ENCODE results near the gene EML6. TPM values are rescaled to one million over a fixed set of nuclear protein-coding genes. Genes with fewer than 3 reads are reported as not detected.

EML6 gene
- total and polyA plus RNA-seq, 4 donors: 0.94 to 5.1 (median 2.0) TPM

- TF ChIP-seq, protein P1, sequence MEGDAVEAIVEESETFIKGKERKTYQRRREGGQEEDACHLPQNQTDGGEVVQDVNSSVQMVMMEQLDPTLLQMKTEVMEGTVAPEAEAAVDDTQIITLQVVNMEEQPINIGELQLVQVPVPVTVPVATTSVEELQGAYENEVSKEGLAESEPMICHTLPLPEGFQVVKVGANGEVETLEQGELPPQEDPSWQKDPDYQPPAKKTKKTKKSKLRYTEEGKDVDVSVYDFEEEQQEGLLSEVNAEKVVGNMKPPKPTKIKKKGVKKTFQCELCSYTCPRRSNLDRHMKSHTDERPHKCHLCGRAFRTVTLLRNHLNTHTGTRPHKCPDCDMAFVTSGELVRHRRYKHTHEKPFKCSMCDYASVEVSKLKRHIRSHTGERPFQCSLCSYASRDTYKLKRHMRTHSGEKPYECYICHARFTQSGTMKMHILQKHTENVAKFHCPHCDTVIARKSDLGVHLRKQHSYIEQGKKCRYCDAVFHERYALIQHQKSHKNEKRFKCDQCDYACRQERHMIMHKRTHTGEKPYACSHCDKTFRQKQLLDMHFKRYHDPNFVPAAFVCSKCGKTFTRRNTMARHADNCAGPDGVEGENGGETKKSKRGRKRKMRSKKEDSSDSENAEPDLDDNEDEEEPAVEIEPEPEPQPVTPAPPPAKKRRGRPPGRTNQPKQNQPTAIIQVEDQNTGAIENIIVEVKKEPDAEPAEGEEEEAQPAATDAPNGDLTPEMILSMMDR (IDR thresholded peaks at IDR 0.05; ENCODE audit: control extremely low read depth, extremely low read depth): no peak
- ATAC-seq (ENCODE audit: insufficient read depth, low FRiP score) (no peak), DNase-seq (no peak)
- Histone ChIP-seq H3K36me3 (ENCODE audit: control insufficient read depth in 4 of 4, insufficient read depth in 4 of 4, low read length in 4 of 4) (no peaks in the 10 kb centered on the region), H3K4me3 (no peak overlapping the region), H3K27ac (ENCODE audit: low read depth in 1 of 2, low read length in 1 of 2) (no peak overlapping the region), H3K9ac (ENCODE audit: insufficient read depth in 1 of 2, low read length in 2 of 2) (no peak overlapping the region), H3K27me3 (ENCODE audit: control insufficient read depth in 3 of 3, insufficient read depth in 3 of 3, low read length in 2 of 3) (no peaks in the 10 kb centered on the region), H3K9me3 (ENCODE audit: control insufficient read depth in 4 of 4, insufficient read depth in 3 of 4, low read length in 3 of 4) (peaks cover 0 to 8% (median 0%) of the 10 kb centered on the region in 4 donors), H3K4me1 (ENCODE audit: control insufficient read depth in 5 of 5, insufficient read depth in 5 of 5, low read length in 5 of 5) (no peaks in the 10 kb centered on the region)
- 91 to 93% methylated on average over 3 of the region's 3 CpGs for WGBS, 2 donors
Measured at GRCh38 chr2:54773233-54773632, 49.8 kb downstream of the EML6 start.

DNA sequence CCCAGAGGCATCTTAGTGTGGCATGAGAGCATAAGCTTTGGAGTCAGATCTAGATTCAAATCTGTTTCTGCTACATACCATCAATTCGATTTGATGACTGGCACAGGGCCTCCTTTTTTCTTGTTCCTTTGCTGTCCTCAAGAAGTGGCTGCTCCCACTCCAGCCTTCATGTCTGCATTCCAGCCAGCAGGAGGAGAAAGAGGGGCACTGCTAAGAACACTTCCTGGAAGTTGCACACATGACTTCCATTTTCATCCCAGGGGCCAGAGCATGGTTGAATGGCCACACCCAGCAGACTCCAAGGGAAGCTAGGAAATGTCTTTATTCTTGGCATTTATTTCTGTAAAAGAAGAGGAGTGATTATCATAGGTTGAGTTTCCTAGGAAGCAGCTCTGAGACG is 50.4 kb downstream of the EML6 start:
- TF ChIP-seq, protein P1 (IDR thresholded peaks at IDR 0.05; ENCODE audit: control extremely low read depth, extremely low read depth): no peak
- Histone ChIP-seq H3K9ac (ENCODE audit: insufficient read depth in 1 of 2, low read length in 2 of 2) (no peak overlapping the region), H3K9me3 (ENCODE audit: control insufficient read depth in 4 of 4, insufficient read depth in 3 of 4, low read length in 3 of 4) (peaks cover 0 to 8% (median 0%) of the 10 kb centered on the region in 4 donors), H3K4me3 (no peak overlapping the region), H3K36me3 (ENCODE audit: control insufficient read depth in 4 of 4, insufficient read depth in 4 of 4, low read length in 4 of 4) (no peaks in the 10 kb centered on the region), H3K4me1 (ENCODE audit: control insufficient read depth in 5 of 5, insufficient read depth in 5 of 5, low read length in 5 of 5) (no peaks in the 10 kb centered on the region), H3K27ac (ENCODE audit: low read depth in 1 of 2, low read length in 1 of 2) (no peak overlapping the region), H3K27me3 (ENCODE audit: control insufficient read depth in 3 of 3, insufficient read depth in 3 of 3, low read length in 2 of 3) (no peaks in the 10 kb centered on the region)
- WGBS, 2 donors: 88 to 89% methylated on average over 2 of the region's 2 CpGs
- no peak for DNase-seq
- ATAC-seq (ENCODE audit: insufficient read depth, low FRiP score): no peak

GRCh38 chr2:54775710-54776109 is 52.2 kb downstream of the EML6 start:
- DNase-seq (no peak), ATAC-seq (ENCODE audit: insufficient read depth, low FRiP score) (no peak)
- Histone ChIP-seq H3K4me1 (ENCODE audit: control insufficient read depth in 5 of 5, insufficient read depth in 5 of 5, low read length in 5 of 5) (no peaks in the 10 kb centered on the region), H3K27me3 (ENCODE audit: control insufficient read depth in 3 of 3, insufficient read depth in 3 of 3, low read length in 2 of 3) (no peaks in the 10 kb centered on the region), H3K4me3 (no peak overlapping the region), H3K9me3 (ENCODE audit: control insufficient read depth in 4 of 4, insufficient read depth in 3 of 4, low read length in 3 of 4) (peaks cover 0 to 8% (median 0%) of the 10 kb centered on the region in 4 donors), H3K27ac (ENCODE audit: low read depth in 1 of 2, low read length in 1 of 2) (no peak overlapping the region), H3K9ac (ENCODE audit: insufficient read depth in 1 of 2, low read length in 2 of 2) (no peak overlapping the region), H3K36me3 (ENCODE audit: control insufficient read depth in 4 of 4, insufficient read depth in 4 of 4, low read length in 4 of 4) (no peaks in the 10 kb centered on the region)
- TF ChIP-seq, protein P1 (IDR thresholded peaks at IDR 0.05; ENCODE audit: control extremely low read depth, extremely low read depth): no peak

GRCh38 chr2:54776494-54776893 is 53.0 kb downstream of the EML6 start:
- WGBS, 2 donors: 69 to 82% methylated on average over 2 of the region's 2 CpGs
- TF ChIP-seq, protein P1 (IDR thresholded peaks at IDR 0.05; ENCODE audit: control extremely low read depth, extremely low read depth): no peak
- H3K36me3 ChIP-seq (ENCODE audit: control insufficient read depth in 4 of 4, insufficient read depth in 4 of 4, low read length in 4 of 4): no peaks in the 10 kb centered on the region
- ATAC-seq (ENCODE audit: insufficient read depth, low FRiP score): no peak
- no peak overlapping the region for H3K27ac ChIP-seq (ENCODE audit: low read depth in 1 of 2, low read length in 1 of 2)
- H3K4me3 ChIP-seq: no peak overlapping the region
- H3K4me1 ChIP-seq (ENCODE audit: control insufficient read depth in 5 of 5, insufficient read depth in 5 of 5, low read length in 5 of 5): no peaks in the 10 kb centered on the region
- no peak overlapping the region for H3K9ac ChIP-seq (ENCODE audit: insufficient read depth in 1 of 2, low read length in 2 of 2)
- no peak for DNase-seq
- no peaks in the 10 kb centered on the region for H3K27me3 ChIP-seq (ENCODE audit: control insufficient read depth in 3 of 3, insufficient read depth in 3 of 3, low read length in 2 of 3)
- H3K9me3 ChIP-seq (ENCODE audit: control insufficient read depth in 4 of 4, insufficient read depth in 3 of 4, low read length in 3 of 4): peaks cover 0 to 8% (median 0%) of the 10 kb centered on the region in 4 donors
